DOHH2 (cell line): Measurements from ENCODE around the gene UBTD1.

ENCODE experiments used
- H3F3A ChIP-seq: fragments of 200-600 bp; sonication (generic), shearing (Covaris generic); 2 replicates; pipeline ENCODE4 v1.6.0; 2016; ENCODE audit warnings: antibody characterized with exemption, mild to moderate bottlenecking; ENCODE audit not compliant: control insufficient read depth, insufficient read depth
- H3K27ac ChIP-seq: fragments of 200-600 bp; sonication (generic); 2 replicates; pipeline ENCODE4 v1.5.1; 2014; ENCODE audit warnings: low read depth, mild to moderate bottlenecking, low read length, moderate library complexity
- H3K27me3 ChIP-seq: fragments of 200-600 bp; sonication (generic); 2 replicates; pipeline ENCODE4 v1.6.1; 2014; ENCODE audit warnings: mild to moderate bottlenecking, low read length, mixed read lengths; ENCODE audit not compliant: control insufficient read depth
- H3K36me3 ChIP-seq: fragments of 200-600 bp; sonication (generic); 2 replicates; pipeline ENCODE4 v1.6.1; 2014; ENCODE audit warnings: mild to moderate bottlenecking, low read length, moderate library complexity, mixed read lengths; ENCODE audit not compliant: control insufficient read depth
- H3K4me1 ChIP-seq: fragments of 200-600 bp; sonication (generic); 2 replicates; pipeline ENCODE4 v1.6.1; 2014; ENCODE audit warnings: mild to moderate bottlenecking, low read length, mixed read lengths; ENCODE audit not compliant: control insufficient read depth
- H3K4me2 ChIP-seq: fragments of 200-600 bp; sonication (generic); 2 replicates; pipeline ENCODE4 v1.6.0; 2014; ENCODE audit warnings: mild to moderate bottlenecking, low read length, moderate library complexity
- H3K4me3 ChIP-seq: fragments of 200-600 bp; sonication (generic); 2 replicates; pipeline ENCODE4 v1.5.1; 2014; ENCODE audit warnings: mild to moderate bottlenecking, low read length, mixed read lengths
- H3K79me2 ChIP-seq: fragments of 200-600 bp; sonication (generic); 2 replicates; pipeline ENCODE4 v1.6.1; 2014; ENCODE audit warnings: mild to moderate bottlenecking, low read length, mixed read lengths; ENCODE audit not compliant: control insufficient read depth
- H3K9me2 ChIP-seq: fragments of 200-600 bp; sonication (generic); replicated peaks from 2 replicates; pipeline ENCODE4 v1.6.1; 2014; ENCODE audit warnings: mild to moderate bottlenecking, low read length, mixed read lengths; ENCODE audit not compliant: control insufficient read depth
- H3K9me3 ChIP-seq: fragments of 200-600 bp; sonication (generic); 2 replicates; pipeline ENCODE4 v1.6.1; 2014; ENCODE audit warnings: antibody characterized with exemption, low read length, mixed read lengths; ENCODE audit not compliant: control insufficient read depth, insufficient read depth
- H4K20me1 ChIP-seq: fragments of 200-600 bp; sonication (generic); 2 replicates; pipeline ENCODE4 v1.6.0; 2014; ENCODE audit warnings: low read depth, mild to moderate bottlenecking, antibody characterized with exemption, low read length, moderate library complexity; ENCODE audit not compliant: control insufficient read depth, insufficient read depth
- EZH2phosphoT487 ChIP-seq: fragments of 200-600 bp; sonication (generic); IDR thresholded peaks from 2 replicates; pipeline ENCODE4 v1.6.1; 2017; ENCODE audit warnings: borderline replicate concordance, mild to moderate bottlenecking, antibody characterized with exemption, low read length, moderate library complexity, mixed read lengths
- TF ChIP-seq, protein P1 (sequence below): fragments of 200-600 bp; sonication (generic); IDR thresholded peaks from one replicate; pipeline ENCODE4 v1.5.1; 2014; ENCODE audit warnings: antibody characterized with exemption, mild to moderate bottlenecking, low read depth, low read length; ENCODE audit not compliant: poor library complexity, severe bottlenecking

Gene UBTD1

GRCh38 chr10:97601268-97602215 is 102.8 kb downstream of the UBTD1 start:
- Histone ChIP-seq H3K4me1 (no peaks in the 10 kb centered on the region), H3K9me3 (no peaks in the 10 kb centered on the region), H3K79me2 (no peaks in the 10 kb centered on the region), H3K27ac (no peak overlapping the region), H3F3A (no peaks in the 10 kb centered on the region), H3K36me3 (no peaks in the 10 kb centered on the region), H3K4me2 (no peak overlapping the region), H3K27me3 (no peaks in the 10 kb centered on the region), H3K9me2 (no peaks in the 10 kb centered on the region), H4K20me1 (no peaks in the 10 kb centered on the region), H3K4me3 (no peak overlapping the region)
- TF ChIP-seq EZH2phosphoT487: no peak
- TF ChIP-seq, protein P1, sequence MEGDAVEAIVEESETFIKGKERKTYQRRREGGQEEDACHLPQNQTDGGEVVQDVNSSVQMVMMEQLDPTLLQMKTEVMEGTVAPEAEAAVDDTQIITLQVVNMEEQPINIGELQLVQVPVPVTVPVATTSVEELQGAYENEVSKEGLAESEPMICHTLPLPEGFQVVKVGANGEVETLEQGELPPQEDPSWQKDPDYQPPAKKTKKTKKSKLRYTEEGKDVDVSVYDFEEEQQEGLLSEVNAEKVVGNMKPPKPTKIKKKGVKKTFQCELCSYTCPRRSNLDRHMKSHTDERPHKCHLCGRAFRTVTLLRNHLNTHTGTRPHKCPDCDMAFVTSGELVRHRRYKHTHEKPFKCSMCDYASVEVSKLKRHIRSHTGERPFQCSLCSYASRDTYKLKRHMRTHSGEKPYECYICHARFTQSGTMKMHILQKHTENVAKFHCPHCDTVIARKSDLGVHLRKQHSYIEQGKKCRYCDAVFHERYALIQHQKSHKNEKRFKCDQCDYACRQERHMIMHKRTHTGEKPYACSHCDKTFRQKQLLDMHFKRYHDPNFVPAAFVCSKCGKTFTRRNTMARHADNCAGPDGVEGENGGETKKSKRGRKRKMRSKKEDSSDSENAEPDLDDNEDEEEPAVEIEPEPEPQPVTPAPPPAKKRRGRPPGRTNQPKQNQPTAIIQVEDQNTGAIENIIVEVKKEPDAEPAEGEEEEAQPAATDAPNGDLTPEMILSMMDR: no peak

- H3K79me2 ChIP-seq: no peaks in the 10 kb centered on the region
- no peak overlapping the region for H3K4me2 ChIP-seq
- H3K4me1 ChIP-seq: no peaks in the 10 kb centered on the region
- H3K27ac ChIP-seq: no peak overlapping the region
- no peak overlapping the region for H3K4me3 ChIP-seq
- TF ChIP-seq, protein P1: no peak
- no peak for TF ChIP-seq EZH2phosphoT487
- no peaks in the 10 kb centered on the region for H3F3A ChIP-seq
- no peaks in the 10 kb centered on the region for H3K36me3 ChIP-seq
- no peaks in the 10 kb centered on the region for H3K27me3 ChIP-seq
- H4K20me1 ChIP-seq: no peaks in the 10 kb centered on the region
- no peaks in the 10 kb centered on the region for H3K9me2 ChIP-seq
- H3K9me3 ChIP-seq: no peaks in the 10 kb centered on the region
Observed at GRCh38 chr10:97607095-97607636, 108.4 kb downstream of the UBTD1 start.

DNA sequence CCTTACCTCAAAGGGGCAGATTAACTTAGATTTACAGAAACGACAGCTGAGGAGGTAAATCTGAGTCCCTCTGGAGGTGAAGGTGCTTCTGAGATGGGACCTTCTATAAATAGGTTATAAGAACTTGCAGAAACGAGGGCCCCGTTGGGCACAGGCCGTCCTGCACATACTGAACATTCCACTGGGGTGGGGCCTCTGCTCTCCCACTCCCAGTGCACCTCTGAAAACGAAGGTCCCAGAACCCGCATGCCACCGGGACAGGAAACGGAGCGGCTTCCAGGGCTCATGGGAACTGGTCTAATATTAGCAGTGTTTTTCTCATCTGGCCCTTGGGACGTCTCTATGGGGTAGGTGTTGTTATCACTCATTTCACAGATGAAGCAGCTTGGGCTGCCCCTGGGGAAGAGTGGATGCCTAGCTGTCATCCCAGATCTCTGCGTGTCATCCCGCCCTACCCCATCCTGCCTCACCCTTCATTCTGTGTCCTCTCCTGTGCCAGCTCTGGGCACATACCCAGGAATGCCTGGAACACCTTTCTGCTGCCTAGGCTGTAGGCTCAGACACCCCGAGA is 110.4 kb downstream of the UBTD1 start:
- H3K9me3 ChIP-seq: no peaks in the 10 kb centered on the region
- no peaks in the 10 kb centered on the region for H3K4me1 ChIP-seq
- no peaks in the 10 kb centered on the region for H3K9me2 ChIP-seq
- H3K4me3 ChIP-seq: no peak overlapping the region
- H3F3A ChIP-seq: no peaks in the 10 kb centered on the region
- no peak overlapping the region for H3K4me2 ChIP-seq
- no peaks in the 10 kb centered on the region for H3K79me2 ChIP-seq
- no peaks in the 10 kb centered on the region for H4K20me1 ChIP-seq
- H3K27me3 ChIP-seq: no peaks in the 10 kb centered on the region
- TF ChIP-seq, protein P1: no peak
- no peak for TF ChIP-seq EZH2phosphoT487
- no peak overlapping the region for H3K27ac ChIP-seq
- H3K36me3 ChIP-seq: no peaks in the 10 kb centered on the region
